HG03196 (cell line): ENCODE measurements around the gene PHKG1.
"Not testable (repeated sequence)": the region's sequence is repeated elsewhere in the genome, so short reads cannot be mapped to it uniquely, and the experiment has no call there.

Experiments
- ATAC-seq: cut with Tn5 transposase; IDR thresholded peaks from one replicate; pipeline ENCODE4 v1.9.1; 2021; ENCODE audit not compliant: unreplicated experiment

Gene PHKG1

DNA sequence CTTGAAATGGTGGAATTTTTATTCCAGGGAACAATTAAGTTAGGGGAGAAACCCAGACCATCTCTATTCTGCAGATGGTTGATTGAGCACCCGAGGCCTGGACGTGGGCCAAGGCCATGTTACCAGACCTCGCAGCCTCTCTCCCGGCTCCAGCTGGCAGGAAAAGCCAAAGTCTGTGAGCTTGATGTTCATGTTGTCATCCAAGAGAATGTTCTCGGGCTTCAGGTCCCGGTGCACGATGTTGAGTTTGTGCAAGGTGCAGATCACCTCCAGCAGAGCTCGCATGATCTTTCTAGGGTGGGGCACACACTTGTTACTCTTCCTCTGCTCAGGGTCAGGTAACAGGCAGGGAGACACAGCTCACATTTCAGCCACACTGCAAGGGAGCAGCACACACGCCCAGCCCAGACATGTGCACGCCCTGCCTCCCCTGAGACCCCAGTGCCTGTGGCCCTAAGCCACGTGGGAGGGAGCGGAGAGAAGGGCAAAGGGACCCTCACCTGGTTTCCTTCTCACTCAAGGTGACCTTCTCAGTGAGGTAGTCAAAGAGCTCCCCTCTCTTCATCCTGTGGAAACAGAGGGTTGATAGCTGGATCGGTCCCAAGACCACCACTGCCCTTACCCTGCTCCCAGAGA is 9.5 kb downstream of the PHKG1 start:
- ATAC-seq = no peak

DNA sequence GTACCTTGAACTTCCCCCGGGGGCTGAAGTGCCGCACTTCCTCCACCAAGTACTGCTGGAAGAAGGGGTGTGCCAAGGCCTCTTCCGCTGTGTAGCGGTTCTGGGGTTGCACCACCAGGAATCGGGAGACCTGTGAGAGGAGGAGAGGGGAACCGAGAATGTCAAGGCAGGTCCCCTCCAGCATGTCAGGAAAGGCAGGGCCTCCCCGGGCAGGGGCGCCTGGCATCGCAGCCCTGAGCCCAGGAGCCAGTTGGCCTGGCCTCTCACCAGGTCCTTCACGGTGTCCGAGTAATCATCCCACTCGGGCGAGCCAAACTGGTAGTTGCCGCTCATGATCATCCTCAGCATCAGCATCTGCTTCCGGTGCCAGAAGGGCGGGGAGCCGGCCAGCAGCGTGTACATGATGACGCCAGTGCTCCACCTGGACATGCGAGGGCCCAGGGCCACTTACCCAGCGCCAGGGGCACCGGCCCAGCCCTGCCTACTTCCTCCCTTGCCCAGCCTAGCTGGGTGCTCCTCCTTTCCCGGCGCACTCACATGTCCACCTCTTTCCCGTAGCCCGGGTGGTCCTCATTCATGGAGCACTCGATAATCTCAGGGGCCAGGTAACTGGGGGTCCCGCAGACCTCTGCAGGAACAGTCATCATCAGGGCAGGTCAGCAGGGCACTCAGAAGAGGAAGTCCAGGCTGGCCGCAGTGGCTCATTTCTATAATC is 11.0 kb downstream of the PHKG1 start:
- ATAC-seq = no peak

DNA sequence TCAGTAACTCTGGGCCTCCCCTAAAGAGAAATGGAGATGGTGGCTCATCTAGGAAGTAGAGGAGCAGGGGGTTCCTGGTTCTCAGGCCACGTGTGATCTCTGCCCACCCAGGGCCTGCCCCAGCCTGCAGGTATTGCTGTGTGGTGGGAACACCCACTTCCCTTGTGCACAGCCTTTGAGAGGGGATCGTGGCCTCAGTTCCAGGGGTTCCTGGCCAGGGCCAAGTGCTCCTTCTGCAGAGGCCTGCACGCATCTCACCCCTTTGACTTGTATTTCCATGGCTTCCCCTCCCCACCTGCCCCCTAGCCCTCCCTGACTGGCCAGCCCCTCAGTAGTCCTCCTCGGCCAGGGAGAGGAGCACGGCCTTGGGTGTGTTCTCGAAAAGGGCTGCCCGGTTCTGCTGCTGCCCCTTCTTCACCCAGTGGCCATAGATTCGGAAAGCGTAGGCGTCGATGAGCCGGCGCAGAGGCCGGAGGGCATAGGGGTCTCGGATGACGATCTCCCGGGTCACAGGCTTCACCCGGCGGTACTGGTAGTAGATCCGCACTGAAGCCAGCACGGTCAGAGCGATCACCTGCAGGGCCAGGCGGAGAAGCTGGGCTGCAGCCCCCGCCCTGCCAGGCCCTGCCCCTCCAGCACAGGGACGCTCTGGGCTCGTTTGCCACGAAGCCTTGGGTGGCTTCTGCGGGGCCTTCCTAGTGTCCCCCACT is 11.9 kb downstream of the PHKG1 start:
- ATAC-seq = not testable (repeated sequence)

DNA sequence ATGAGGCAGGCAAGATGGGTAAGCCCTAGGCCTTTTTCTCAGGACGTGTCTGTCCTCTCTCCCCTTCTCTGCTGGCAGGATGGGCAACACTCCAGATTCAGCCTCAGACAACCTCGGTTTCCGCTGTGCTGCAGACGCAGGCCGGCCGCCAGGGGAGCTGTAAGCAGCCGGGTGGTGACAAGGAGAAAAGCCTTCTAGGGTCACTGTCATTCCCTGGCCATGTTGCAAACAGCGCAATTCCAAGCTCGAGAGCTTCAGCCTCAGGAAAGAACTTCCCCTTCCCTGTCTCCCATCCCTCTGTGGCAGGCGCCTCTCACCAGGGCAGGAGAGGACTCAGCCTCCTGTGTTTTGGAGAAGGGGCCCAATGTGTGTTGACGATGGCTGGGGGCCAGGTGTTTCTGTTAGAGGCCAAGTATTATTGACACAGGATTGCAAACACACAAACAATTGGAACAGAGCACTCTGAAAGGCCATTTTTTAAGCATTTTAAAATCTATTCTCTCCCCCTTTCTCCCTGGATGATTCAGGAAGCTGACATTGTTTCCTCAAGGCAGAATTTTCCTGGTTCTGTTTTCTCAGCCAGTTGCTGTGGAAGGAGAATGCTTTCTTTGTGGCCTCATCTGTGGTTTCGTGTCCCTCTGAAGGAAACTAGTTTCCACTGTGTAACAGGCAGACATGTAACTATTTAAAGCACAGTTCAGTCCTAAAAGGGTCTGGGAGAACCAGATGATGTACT is 13.1 kb downstream of the PHKG1 start:
- ATAC-seq = no peak

DNA sequence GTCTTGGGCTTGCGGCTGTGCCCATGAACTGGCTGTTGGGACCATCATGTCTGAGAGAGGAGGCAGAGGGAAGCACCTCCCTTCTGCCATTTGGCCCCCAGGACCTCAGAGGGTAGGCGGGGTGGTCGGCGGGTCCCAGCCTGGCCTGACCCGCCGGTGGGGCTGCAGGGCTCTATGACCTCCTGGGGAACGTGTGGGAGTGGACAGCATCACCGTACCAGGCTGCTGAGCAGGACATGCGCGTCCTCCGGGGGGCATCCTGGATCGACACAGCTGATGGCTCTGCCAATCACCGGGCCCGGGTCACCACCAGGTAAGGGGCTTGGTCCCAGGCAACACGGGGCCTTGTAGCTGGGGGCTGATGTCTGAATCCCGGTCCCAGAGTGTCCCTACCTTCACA is 14.6 kb downstream of the PHKG1 start:
- no peak for ATAC-seq

DNA sequence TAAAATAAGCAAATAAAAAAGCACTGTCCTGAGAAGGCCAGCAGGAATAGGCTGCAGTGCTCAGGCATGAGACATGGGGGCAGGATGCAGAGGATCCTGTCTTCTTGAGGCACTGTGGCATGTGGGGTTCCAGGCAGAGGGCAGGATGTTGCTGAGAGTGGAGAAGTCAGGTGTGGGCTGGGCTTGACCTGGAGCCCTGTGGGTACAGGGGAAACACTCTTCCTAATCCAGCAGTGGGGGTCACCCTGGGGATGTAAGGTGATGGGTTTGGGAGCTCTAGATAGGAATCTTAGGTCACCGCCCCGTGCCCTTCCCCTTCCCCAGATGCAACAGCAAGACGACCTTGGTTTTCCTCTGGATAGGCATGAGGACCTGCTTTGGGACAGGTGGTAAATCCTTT is 15.1 kb downstream of the PHKG1 start:
- no peak for ATAC-seq

DNA sequence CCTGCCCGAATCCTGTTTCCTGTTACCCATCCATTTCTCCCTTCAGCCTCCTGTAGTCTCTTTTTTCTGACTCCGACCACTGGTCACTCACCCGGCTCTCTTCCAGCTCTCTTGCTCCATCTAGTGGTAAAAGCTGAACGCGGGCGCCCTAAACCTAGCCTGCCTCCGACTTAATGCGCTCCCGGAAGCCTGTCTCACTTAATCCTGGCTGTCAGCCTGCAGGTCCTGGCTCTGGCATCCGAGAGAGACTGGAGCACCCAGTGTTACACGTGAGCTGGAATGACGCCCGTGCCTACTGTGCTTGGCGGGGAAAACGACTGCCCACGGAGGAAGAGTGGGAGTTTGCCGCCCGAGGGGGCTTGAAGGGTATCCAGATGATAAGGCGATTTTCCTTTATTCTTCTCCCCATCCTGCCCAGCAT is 18.4 kb downstream of the PHKG1 start:
- ATAC-seq = peak; percentile 83

DNA sequence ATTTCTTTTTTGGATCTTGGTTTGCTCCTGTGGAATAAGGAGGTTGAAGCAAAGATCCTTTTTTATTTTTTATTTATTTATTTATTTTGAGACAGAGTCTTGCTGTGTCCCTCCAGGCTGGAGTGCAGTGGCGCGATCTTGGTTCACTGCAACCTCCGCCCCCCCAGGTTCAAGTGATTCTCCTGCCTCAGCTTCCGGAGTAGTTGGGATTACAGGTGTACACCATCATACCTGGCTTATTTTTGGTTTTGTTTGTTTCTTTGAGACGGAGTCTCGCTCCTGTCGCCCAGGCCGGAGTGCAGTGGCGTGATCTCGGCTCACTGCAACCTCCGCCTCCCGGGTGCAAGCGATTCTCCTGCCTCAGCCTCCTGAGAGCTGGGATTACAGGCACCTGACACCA is 26.4 kb downstream of the PHKG1 start:
- not testable (repeated sequence) for ATAC-seq

DNA sequence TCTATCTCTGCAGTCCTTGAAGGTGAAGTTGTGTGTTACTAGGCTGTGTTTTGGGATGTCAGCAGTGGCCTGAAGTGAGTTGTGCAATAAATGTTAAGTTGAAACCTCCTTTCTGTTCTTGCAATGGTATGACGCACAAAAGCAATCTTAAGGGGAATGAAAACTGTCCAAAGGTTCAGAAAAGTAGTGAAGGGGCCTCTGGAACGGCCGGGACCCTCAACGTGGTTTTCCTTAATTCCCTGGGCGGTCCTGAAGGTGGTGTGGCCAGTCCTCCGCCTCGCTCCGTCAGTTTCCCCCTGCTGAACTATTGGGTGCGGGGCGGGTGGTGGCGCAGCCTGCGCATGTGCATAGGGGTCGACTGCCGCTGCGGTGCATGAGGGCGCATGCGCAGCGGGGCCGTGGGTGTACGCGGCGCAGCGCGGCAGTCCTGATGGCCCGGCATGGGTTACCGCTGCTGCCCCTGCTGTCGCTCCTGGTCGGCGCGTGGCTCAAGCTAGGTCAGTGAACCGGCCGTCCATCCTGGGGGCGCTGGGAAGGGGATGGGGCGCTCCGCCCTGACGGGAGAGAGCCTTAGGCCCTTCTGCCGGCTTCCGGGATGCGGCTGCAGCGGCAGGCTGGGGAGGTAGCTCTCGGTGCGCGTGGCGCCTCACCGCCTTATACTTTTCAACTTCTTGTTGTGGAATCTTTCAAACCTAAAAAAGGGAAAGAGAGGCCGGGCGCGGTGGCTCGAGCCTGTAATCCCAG is 28.7 kb downstream of the PHKG1 start, which contains the start of gene SUMF2:
SUMF2 (plus strand) TSS at position 405 of the 744 bp plus-strand sequence; CDS start at position 431, 26 bp downstream.
- ATAC-seq = peak; percentile 88

DNA sequence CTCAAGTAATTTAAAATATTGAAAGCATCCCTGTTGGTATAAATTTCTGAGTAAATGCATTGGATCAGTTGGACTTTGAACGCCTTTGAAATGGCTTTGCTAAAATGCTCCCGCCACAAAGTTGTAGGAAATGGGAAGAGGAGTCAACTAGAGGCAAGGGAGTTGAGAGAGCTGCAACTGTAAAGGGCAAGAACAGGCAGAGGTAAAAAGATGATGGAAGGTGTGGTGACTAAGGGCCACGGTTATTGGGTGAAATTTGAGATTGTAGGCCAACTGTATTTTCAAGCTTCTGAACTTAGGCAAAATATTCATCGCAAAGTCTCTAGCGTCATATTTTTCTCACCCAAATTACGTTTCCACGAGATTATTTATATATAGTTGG is 29.3 kb downstream of the PHKG1 start:
- no peak for ATAC-seq

DNA sequence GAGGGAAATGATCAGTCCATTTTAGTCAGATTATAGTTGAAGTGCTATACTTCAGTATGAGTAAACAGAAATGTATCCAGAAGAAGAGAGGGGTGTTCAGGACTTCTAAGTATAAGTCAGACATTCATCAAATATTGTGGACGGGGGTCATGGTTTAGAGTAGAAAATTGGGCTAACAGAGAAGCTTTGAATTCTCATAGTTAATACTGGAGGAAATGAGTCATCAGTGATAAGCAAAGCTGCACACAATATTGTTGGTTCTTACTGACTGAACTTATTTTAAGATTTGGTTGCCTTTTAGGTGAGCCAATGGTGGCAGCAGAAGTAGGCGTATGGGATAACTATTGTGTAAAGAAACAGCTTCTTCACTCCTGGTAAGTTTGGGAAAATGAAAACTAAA is 30.4 kb downstream of the PHKG1 start:
- ATAC-seq = no peak

DNA sequence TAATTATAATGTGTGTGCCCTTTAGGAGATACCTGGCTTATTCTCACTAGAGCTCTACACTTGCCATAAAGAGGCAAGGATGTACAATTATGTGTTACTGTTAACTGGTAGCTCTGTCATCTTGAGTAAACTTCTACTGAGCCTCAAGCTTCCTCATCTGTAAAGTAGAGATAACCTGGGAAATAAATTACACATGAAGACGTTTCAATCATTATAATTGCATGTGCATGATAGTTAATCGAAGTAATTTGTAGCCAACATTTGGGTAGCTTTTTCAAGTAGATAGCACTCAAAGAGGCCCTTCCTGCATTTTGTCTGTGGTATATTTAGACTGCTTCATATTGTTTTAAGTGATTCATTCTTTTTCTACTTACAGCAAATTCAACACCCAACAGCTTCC is 38.8 kb downstream of the PHKG1 start:
- no peak for ATAC-seq

DNA sequence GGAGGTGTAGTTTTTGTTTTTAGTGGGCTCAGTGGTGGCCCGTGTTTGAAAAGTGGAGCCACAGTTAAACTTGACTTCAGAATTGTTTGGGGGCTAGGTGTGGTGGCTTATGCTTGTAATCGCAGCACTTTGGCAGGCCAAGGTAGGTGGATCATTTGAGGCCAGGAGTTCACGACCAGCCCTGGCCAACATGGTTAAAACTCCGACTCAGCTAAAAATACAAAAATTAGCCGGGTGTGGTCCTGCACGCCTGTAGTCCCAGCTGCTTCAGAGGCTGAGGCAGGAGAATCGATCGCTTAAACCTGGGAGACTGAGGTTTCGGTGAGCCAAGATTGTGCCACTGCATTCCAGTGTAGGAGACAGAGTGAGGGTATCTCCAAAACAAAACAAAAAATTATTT is 39.4 kb downstream of the PHKG1 start:
- no peak for ATAC-seq

DNA sequence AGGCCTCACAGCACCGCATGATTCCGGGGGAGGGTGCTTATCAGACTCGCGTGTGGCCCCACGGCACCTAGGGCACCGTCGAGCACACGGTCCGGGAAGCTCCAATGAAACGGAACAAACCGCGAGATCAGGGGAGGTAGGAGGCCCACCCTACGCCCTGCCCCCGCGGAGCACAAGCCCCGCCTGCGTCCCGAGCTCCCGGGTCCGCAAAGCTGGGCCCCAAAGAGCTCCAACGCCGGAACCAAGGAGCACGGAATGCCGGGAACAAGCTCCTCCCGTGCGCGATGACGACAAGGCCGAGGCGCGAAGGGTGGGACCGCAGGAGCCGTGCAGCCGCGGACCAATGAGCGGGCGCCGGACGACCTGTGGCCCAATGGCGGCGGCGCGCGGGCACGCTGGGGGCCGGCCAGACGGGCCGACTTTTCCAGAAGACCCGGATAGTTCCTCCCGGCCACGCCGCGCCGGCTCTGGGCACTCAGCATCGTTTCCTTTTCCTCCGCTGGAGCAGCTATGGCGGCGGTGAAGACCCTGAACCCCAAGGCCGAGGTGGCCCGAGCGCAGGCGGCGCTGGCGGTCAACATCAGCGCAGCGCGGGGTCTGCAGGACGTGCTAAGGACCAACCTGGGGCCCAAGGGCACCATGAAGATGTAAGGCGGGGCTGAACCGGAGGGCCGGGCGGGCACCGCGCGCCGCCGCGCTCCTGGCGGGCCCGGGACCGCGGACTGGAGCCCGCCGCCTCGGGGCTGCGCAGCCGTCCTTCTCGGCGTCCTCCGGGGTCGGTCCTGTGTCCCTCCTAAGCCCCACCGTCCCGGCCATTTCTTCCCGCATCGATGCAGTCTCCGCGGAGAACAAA is 41.2 kb downstream of the PHKG1 start, which contains the start of the genes CCT6A and PSPH:
CCT6A (plus strand) TSS at position 427 of the 853 bp plus-strand sequence; CDS start at position 511, 84 bp downstream.
PSPH (minus strand) TSS at position 106 of the 853 bp plus-strand sequence. CDS start 30,232 bp downstream, outside the sequence.
- peak; percentile 94 for ATAC-seq

DNA sequence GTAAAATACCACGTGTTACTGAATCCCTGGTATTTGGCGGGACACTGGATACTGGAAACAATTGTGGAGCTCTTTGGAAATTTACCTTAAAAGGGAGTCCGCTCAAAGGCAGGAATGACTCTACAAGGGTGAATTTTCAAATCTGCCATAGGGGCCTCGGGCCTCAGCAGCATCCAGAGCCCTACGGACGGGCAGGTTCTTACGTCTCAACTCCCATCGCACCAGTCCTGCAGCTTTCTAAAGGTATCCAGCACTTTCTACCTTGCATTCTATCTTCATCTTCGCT is 41.8 kb downstream of the PHKG1 start:
- no peak for ATAC-seq

DNA sequence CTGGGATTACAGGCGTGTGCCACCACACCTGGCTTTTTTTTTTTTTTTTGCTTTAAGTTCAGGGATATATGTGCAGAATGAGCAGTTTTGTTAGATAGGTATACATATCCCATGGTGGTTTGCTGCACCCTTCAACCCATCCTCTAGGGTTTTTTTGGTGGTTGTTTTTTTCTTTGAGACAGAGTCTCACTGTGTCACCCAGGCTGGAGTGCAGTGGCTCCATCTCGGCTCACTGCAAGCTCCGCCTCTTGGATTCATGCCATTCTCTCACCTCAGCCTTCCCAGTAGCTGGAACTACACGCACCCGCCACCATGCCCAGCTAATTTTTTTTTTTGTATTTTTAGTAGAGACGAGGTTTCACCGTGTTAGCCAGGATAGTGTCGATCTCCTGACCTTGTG is 44.0 kb downstream of the PHKG1 start:
- not testable (repeated sequence) for ATAC-seq

DNA sequence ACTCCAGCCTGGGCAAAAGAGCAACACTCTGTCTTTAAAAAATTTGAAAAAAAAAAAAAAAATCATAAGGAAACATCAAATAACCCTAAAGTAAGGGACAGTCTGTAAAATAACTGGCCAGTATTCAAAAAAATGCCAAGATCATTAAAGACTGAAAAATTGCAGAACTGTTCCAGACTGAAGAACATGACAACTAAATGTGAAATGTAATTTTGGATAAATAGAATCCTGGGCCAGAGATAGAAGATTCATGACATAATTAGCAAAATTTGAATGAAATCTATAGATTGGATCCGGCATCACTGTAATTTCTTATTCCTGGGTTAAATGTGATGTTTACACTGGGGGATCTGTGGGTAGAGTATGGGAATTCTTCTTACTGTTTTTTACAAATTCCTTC is 44.5 kb downstream of the PHKG1 start:
- ATAC-seq = no peak

DNA sequence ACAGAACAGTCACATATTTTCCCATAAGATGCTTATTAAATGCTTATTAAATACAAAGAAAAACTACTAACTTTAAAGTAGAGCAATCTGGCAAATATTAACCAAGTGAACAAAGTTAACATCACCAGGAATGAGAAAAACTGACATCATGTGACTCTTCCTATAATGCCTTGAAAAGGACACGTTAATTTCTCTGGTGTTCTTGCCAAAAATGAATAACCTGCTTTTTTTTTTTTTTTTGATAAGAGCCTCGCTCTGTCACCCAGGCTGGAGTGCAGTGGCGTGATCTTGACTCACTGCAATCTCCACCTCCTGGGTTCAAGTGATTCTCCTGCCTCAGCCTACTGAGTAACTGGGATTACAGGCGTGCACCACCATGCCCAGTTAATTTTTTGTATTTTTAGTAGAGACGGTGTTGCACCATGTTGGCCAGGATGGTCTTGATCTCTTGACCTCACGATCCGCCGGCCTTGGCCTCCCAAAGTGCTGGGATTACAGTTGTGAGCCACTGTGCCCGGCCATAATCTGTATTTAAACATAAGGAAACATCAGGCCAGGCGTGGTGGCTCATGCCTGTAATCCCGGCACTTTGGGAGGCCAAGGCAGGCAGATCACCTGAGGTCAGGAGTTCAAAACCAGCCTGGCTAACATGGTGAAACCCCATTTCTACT is 45.2 kb downstream of the PHKG1 start:
- ATAC-seq = not testable (repeated sequence)
